ENCODE results near the gene GRIK1. TPM values are rescaled to one million over a fixed set of nuclear protein-coding genes. Genes with fewer than 3 reads are reported as not detected.

Gene GRIK1
- total and polyA plus RNA-seq, 2 experiments from 2014 or later = 0.05 TPM; not detected in 1

GRCh38 chr21:29857150-29857549 is 82.6 kb downstream of the GRIK1 start:
- H3K27ac ChIP-seq = no peak overlapping the region
- H3K27me3 ChIP-seq = no peaks in the 10 kb centered on the region
- no peaks in the 10 kb centered on the region for H3K4me1 ChIP-seq (ENCODE audit: low read depth)
- no peaks in the 10 kb centered on the region for H3K36me3 ChIP-seq
- no peak for TF ChIP-seq CTCF (IDR thresholded peaks at IDR 0.05; ENCODE audit: low read depth, low read length)
- DNase-seq (ENCODE audit: low read depth in 1 of 2, low spot score in 1 of 2) = no peak
- H3K4me3 ChIP-seq = no peak overlapping the region
- no peaks in the 10 kb centered on the region for H3K9me3 ChIP-seq (ENCODE audit: low read depth)

GRCh38 chr21:29854795-29855194 is 85.0 kb downstream of the GRIK1 start:
- Histone ChIP-seq H3K27me3 (no peaks in the 10 kb centered on the region), H3K36me3 (no peaks in the 10 kb centered on the region), H3K27ac (no peak overlapping the region), H3K4me3 (no peak overlapping the region), H3K4me1 (ENCODE audit: low read depth) (no peaks in the 10 kb centered on the region), H3K9me3 (ENCODE audit: low read depth) (no peaks in the 10 kb centered on the region)
- TF ChIP-seq CTCF (IDR thresholded peaks at IDR 0.05; ENCODE audit: low read depth, low read length) = no peak
- no peak for DNase-seq (ENCODE audit: low read depth in 1 of 2, low spot score in 1 of 2)

GRCh38 chr21:29851611-29852010 is 88.2 kb downstream of the GRIK1 start:
- H3K4me1 ChIP-seq (ENCODE audit: low read depth) = no peaks in the 10 kb centered on the region
- H3K27me3 ChIP-seq = no peaks in the 10 kb centered on the region
- H3K27ac ChIP-seq = no peak overlapping the region
- no peak overlapping the region for H3K4me3 ChIP-seq
- no peak for DNase-seq (ENCODE audit: low read depth in 1 of 2, low spot score in 1 of 2)
- no peak for TF ChIP-seq CTCF (IDR thresholded peaks at IDR 0.05; ENCODE audit: low read depth, low read length)
- no peaks in the 10 kb centered on the region for H3K36me3 ChIP-seq
- no peaks in the 10 kb centered on the region for H3K9me3 ChIP-seq (ENCODE audit: low read depth)

GRCh38 chr21:29849735-29850176 is 90.0 kb downstream of the GRIK1 start:
- Histone ChIP-seq H3K9me3 (ENCODE audit: low read depth) (no peaks in the 10 kb centered on the region), H3K4me1 (ENCODE audit: low read depth) (no peaks in the 10 kb centered on the region), H3K27me3 (no peaks in the 10 kb centered on the region), H3K27ac (no peak overlapping the region), H3K4me3 (no peak overlapping the region), H3K36me3 (no peaks in the 10 kb centered on the region)
- peak; percentile 73 to 74 for DNase-seq (ENCODE audit: low read depth in 1 of 2, low spot score in 1 of 2)
- peak; percentile 87 for TF ChIP-seq CTCF (IDR thresholded peaks at IDR 0.05; ENCODE audit: low read depth, low read length)

- no peaks in the 10 kb centered on the region for H3K9me3 ChIP-seq (ENCODE audit: low read depth)
- no peaks in the 10 kb centered on the region for H3K36me3 ChIP-seq
- no peak overlapping the region for H3K4me3 ChIP-seq
- DNase-seq (ENCODE audit: low read depth in 1 of 2, low spot score in 1 of 2) = no peak
- H3K4me1 ChIP-seq (ENCODE audit: low read depth) = no peaks in the 10 kb centered on the region
- H3K27me3 ChIP-seq = no peaks in the 10 kb centered on the region
- H3K27ac ChIP-seq = no peak overlapping the region
- no peak for TF ChIP-seq CTCF (IDR thresholded peaks at IDR 0.05; ENCODE audit: low read depth, low read length)
These were observed 96.0 kb downstream of the GRIK1 start for GRCh38 chr21:29843804-29844203.

GRCh38 chr21:29834617-29835016 is 105.2 kb downstream of the GRIK1 start:
- no peak for TF ChIP-seq CTCF (IDR thresholded peaks at IDR 0.05; ENCODE audit: low read depth, low read length)
- no peaks in the 10 kb centered on the region for H3K9me3 ChIP-seq (ENCODE audit: low read depth)
- DNase-seq (ENCODE audit: low read depth in 1 of 2, low spot score in 1 of 2) = no peak
- H3K4me1 ChIP-seq (ENCODE audit: low read depth) = no peaks in the 10 kb centered on the region
- H3K36me3 ChIP-seq = no peaks in the 10 kb centered on the region
- no peaks in the 10 kb centered on the region for H3K27me3 ChIP-seq
- H3K4me3 ChIP-seq = no peak overlapping the region
- no peak overlapping the region for H3K27ac ChIP-seq

Data from cardiac muscle cell (in vitro differentiated cells and primary cell).